HepG2 (cell line): Measurements from ENCODE around the gene MIR17HG. TPM values are rescaled to one million over a fixed set of nuclear protein-coding genes. Genes with fewer than 3 reads are reported as not detected.

Source experiments
- AGO2 ChIP-seq: fragments of 200-400 bp; formaldehyde crosslinking; optimal IDR thresholded peaks from 2 replicates; pipeline ENCODE3; 2017; ENCODE audit warnings: mild to moderate bottlenecking, low read depth, low read length, moderate library complexity
- ARNT2 ChIP-seq: sonication (generic); formaldehyde crosslinking; IDR thresholded peaks from 2 replicates; pipeline ENCODE4 v1.8.0; 2022; ENCODE audit warnings: mild to moderate bottlenecking, low read depth, missing genetic modification reagents, moderate library complexity
- IKZF4 ChIP-seq: sonication (generic); formaldehyde crosslinking; IDR thresholded peaks from 2 replicates; pipeline ENCODE4 v1.5.1; 2020; ENCODE audit warnings: borderline replicate concordance, mild to moderate bottlenecking, low read depth, missing genetic modification reagents; ENCODE audit errors: not compliant biosample characterization
- MYC ChIP-seq: sonication (generic); formaldehyde crosslinking; IDR thresholded peaks from 2 replicates; pipeline ENCODE4 v1.9.0; 2021; ENCODE audit warnings: missing genetic modification reagents, borderline replicate concordance
- POLR2A ChIP-seq, 2 experiments: IDR thresholded peaks; 2 replicates each; pipeline ENCODE4 v1.6.1; 2011; ENCODE audit warnings: low read depth in 2 of 2, low read length in 2 of 2, mild to moderate bottlenecking in 1 of 2, moderate library complexity in 1 of 2; ENCODE audit not compliant: insufficient read depth in 1 of 2
- POLR2AphosphoS5 ChIP-seq: IDR thresholded peaks from 2 replicates; pipeline ENCODE4 v1.6.1; 2012; ENCODE audit warnings: low read depth, low read length
- RAD21 ChIP-seq: fragments of 450-650 bp; formaldehyde crosslinking; IDR thresholded peaks from 2 replicates; pipeline ENCODE4 v1.5.0; 2020; ENCODE audit warnings: mild to moderate bottlenecking
- RORA ChIP-seq: sonication (generic); formaldehyde crosslinking; IDR thresholded peaks from 2 replicates; pipeline ENCODE4 v1.5.0; 2020; ENCODE audit warnings: mild to moderate bottlenecking, missing genetic modification reagents, moderate library complexity
- SIN3A ChIP-seq: IDR thresholded peaks from 2 replicates; pipeline ENCODE4 v1.6.1; 2011; ENCODE audit warnings: low read depth, mild to moderate bottlenecking, control low read depth, low read length, borderline replicate concordance
- TAF1 ChIP-seq: sonication (generic); formaldehyde crosslinking; IDR thresholded peaks from 2 replicates; pipeline ENCODE4 v1.4.0; 2020; ENCODE audit warnings: missing genetic modification reagents
- TEAD3 ChIP-seq: optimal IDR thresholded peaks from 2 replicates; pipeline ENCODE3; 2016; ENCODE audit warnings: borderline replicate concordance
- TOPORS ChIP-seq: sonication (generic); formaldehyde crosslinking; IDR thresholded peaks from 2 replicates; pipeline ENCODE4 v1.8.0; 2023; ENCODE audit warnings: mild to moderate bottlenecking, missing genetic modification reagents
- YEATS4 ChIP-seq: sonication (generic); formaldehyde crosslinking; IDR thresholded peaks from 2 replicates; pipeline ENCODE4 v1.4.0; 2020; ENCODE audit warnings: missing genetic modification reagents, borderline replicate concordance
- YY1 ChIP-seq: IDR thresholded peaks from 2 replicates; pipeline ENCODE4 v1.6.1; 2011; ENCODE audit warnings: low read length, low read depth, moderate library complexity, mild to moderate bottlenecking; ENCODE audit not compliant: insufficient read depth, insufficient replicate concordance
- ZBTB21 ChIP-seq: sonication (generic); formaldehyde crosslinking; IDR thresholded peaks from 2 replicates; pipeline ENCODE4 v1.4.0; 2020; ENCODE audit warnings: missing genetic modification reagents
- ZFX ChIP-seq: sonication (generic); formaldehyde crosslinking; IDR thresholded peaks from 2 replicates; pipeline ENCODE4 v1.4.0; 2020; ENCODE audit warnings: mild to moderate bottlenecking, low read depth, missing genetic modification reagents, moderate library complexity
- ZFY ChIP-seq: sonication (generic); formaldehyde crosslinking; IDR thresholded peaks from 2 replicates; pipeline ENCODE4 v1.4.0; 2020; ENCODE audit warnings: missing genetic modification reagents
- ZNF563 ChIP-seq: sonication (generic); formaldehyde crosslinking; IDR thresholded peaks from 2 replicates; pipeline ENCODE4 v1.8.0; 2022; ENCODE audit warnings: mild to moderate bottlenecking, moderate library complexity, missing genetic modification reagents
- ZNF816 ChIP-seq: sonication (generic); formaldehyde crosslinking; IDR thresholded peaks from 2 replicates; pipeline ENCODE4 v1.8.0; 2022; ENCODE audit warnings: missing genetic modification reagents, mild to moderate bottlenecking, borderline replicate concordance
- ZNF83 ChIP-seq: sonication (generic); formaldehyde crosslinking; IDR thresholded peaks from 2 replicates; pipeline ENCODE4 v1.4.0; 2020; ENCODE audit warnings: missing genetic modification reagents, mild to moderate bottlenecking, borderline replicate concordance
- ZNF879 ChIP-seq: sonication (generic); formaldehyde crosslinking; IDR thresholded peaks from 2 replicates; pipeline ENCODE4 v1.8.1; 2023; ENCODE audit warnings: missing genetic modification reagents
- polyA plus RNA-seq, 8 experiments: library from polyadenylated mRNA; depleted of rRNA in 3 of 8; stranded (reverse) in 7 of 8; unstranded in 1 of 8; fragments of >200 nt; fragmentation: Illumina TruSeq in 4 of 8; extraction: Trizol in 4 of 8; gene quantifications; 2 replicates each; pipeline versions ENCODE4 v1.2.1 to v1.2.3, GENCODE V29; 2011 to 2016; ENCODE audit warnings: low read depth in 4 of 8, missing spikeins in 1 of 8, mixed read lengths in 1 of 8; ENCODE audit not compliant: insufficient read depth in 1 of 8
- total RNA-seq, 5 experiments: library from RNA; depleted of rRNA; stranded (reverse); fragments of >200 nt; fragmentation: Illumina TruSeq; extraction: Trizol; gene quantifications; 2 replicates each; pipeline ENCODE4 v1.2.3, GENCODE V29; 2016; ENCODE audit warnings: low read depth in 1 of 5
- TF ChIP-seq, protein P1 (sequence below): sonication (generic); formaldehyde crosslinking; IDR thresholded peaks from 2 replicates; pipeline ENCODE4 v1.5.1; 2020; ENCODE audit warnings: missing genetic modification reagents, mild to moderate bottlenecking, borderline replicate concordance
- TF ChIP-seq, protein P2 (sequence below): sonication (generic); formaldehyde crosslinking; IDR thresholded peaks from 2 replicates; pipeline ENCODE4 v1.5.1; 2020; ENCODE audit warnings: mild to moderate bottlenecking, missing genetic modification reagents, moderate library complexity
- TF ChIP-seq, protein P3 (sequence below): sonication (generic); formaldehyde crosslinking; conservative IDR thresholded peaks from 2 replicates; pipeline ENCODE4 v1.8.0; 2022; ENCODE audit warnings: mild to moderate bottlenecking, moderate library complexity, missing genetic modification reagents

The MIR17HG gene
- total and polyA plus RNA-seq, 2 of the 13 experiments (the other 11 are each of a cell fraction or from before 2014, with no cell fraction given): 2.5 to 12.3 TPM

DNA sequence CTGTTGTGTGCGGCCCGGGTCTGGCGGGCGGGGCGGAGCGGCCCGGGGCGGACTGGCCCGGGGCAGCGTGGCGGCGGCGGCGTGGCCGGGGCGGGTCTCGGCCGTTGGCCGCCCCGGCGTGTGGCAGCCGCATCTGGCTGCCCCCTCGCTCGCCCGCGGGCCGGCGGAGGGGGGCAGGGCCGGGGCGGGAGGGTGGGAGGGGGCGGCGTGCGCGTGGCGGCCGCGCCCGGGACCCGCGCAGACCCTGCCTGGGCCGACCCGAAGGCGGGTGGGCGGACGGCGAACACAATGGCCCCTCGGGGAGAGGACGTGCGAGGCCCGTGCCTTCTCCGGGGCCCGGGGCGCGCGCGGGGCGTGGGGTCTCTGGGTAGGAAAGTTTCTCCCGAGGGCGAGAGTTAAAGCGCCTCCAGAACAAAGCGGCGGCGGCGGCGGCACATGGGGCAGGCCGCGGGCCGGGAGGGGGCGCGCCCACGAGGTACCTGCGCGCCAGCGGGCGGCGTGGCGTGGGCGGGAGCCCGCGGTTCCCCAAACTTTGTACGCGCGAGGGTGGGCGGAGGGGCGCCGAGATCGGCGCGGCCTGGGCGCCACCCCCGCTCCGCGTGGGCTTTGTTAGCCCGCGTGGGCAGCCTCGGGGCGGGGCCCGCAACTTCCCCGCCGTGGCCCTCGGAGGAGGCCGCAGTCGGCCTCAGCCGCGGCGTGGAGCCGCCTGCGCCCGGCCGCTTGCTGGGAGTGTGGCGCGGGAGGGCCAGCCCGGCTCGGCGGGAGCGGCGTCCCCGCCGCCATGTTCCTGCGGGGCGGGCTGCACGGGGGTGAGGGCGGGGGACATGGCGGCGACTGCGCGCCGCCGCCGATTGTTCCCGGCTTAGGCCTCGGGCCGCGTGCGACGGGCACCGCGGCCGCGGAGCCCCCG, 764 bp downstream of the MIR17HG start (continued):
- TF ChIP-seq, protein P1, sequence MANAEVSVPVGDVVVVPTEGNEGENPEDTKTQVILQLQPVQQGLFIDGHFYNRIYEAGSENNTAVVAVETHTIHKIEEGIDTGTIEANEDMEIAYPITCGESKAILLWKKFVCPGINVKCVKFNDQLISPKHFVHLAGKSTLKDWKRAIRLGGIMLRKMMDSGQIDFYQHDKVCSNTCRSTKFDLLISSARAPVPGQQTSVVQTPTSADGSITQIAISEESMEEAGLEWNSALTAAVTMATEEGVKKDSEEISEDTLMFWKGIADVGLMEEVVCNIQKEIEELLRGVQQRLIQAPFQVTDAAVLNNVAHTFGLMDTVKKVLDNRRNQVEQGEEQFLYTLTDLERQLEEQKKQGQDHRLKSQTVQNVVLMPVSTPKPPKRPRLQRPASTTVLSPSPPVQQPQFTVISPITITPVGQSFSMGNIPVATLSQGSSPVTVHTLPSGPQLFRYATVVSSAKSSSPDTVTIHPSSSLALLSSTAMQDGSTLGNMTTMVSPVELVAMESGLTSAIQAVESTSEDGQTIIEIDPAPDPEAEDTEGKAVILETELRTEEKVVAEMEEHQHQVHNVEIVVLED (CRISPR knock-in tag): no peak
- TF ChIP-seq TEAD3 (CRISPR knock-in tag): no peak
- TF ChIP-seq SIN3A: 0 out of 2 replicates have a peak, but pooled peaks have one; percentile 4
- TF ChIP-seq RAD21: 0 out of 2 replicates have a peak, but pooled peaks have one; percentile 14
- TF ChIP-seq ZFY (CRISPR knock-in tag): peak; percentile 57
- peak; percentile 47; the same call in 1 of the 2 replicates for TF ChIP-seq TAF1 (CRISPR knock-in tag)
- TF ChIP-seq IKZF4 (CRISPR knock-in tag): peak; percentile 30
- TF ChIP-seq, protein P2, sequence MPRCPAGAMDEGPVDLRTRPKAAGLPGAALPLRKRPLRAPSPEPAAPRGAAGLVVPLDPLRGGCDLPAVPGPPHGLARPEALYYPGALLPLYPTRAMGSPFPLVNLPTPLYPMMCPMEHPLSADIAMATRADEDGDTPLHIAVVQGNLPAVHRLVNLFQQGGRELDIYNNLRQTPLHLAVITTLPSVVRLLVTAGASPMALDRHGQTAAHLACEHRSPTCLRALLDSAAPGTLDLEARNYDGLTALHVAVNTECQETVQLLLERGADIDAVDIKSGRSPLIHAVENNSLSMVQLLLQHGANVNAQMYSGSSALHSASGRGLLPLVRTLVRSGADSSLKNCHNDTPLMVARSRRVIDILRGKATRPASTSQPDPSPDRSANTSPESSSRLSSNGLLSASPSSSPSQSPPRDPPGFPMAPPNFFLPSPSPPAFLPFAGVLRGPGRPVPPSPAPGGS (CRISPR knock-in tag): peak; percentile 15; the same call in 1 of the 2 replicates
- TF ChIP-seq, protein P3, sequence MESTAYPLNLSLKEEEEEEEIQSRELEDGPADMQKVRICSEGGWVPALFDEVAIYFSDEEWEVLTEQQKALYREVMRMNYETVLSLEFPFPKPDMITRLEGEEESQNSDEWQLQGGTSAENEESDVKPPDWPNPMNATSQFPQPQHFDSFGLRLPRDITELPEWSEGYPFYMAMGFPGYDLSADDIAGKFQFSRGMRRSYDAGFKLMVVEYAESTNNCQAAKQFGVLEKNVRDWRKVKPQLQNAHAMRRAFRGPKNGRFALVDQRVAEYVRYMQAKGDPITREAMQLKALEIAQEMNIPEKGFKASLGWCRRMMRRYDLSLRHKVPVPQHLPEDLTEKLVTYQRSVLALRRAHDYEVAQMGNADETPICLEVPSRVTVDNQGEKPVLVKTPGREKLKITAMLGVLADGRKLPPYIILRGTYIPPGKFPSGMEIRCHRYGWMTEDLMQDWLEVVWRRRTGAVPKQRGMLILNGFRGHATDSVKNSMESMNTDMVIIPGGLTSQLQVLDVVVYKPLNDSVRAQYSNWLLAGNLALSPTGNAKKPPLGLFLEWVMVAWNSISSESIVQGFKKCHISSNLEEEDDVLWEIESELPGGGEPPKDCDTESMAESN (CRISPR knock-in tag): peak; percentile 33
- peak; percentile 40 to 60; a peak in 2 of 4 replicates for TF ChIP-seq POLR2A (IDR thresholded peaks at IDR 0.05; ENCODE audit: insufficient read depth in 1 of 2, low read depth in 2 of 2, low read length in 2 of 2)
- peak; percentile 1; the same call in 1 of the 2 replicates for TF ChIP-seq POLR2AphosphoS5
- TF ChIP-seq ZFX: peak; percentile 67
- no peak for TF ChIP-seq ZNF563 (CRISPR knock-in tag)
- no peak for TF ChIP-seq ZBTB21 (CRISPR knock-in tag)
- no peak for TF ChIP-seq ZNF83
- no peak for TF ChIP-seq RORA (CRISPR knock-in tag)
- peak; percentile 9; the same call in 1 of the 2 replicates for TF ChIP-seq YEATS4 (CRISPR knock-in tag)
- TF ChIP-seq ZNF816: 0 out of 2 replicates have a peak, but pooled peaks have one; percentile 27
- peak; percentile 45; the same call in 1 of the 2 replicates for TF ChIP-seq MYC (CRISPR knock-in tag)
- TF ChIP-seq ARNT2 (CRISPR knock-in tag): peak; percentile 75; the same call in 1 of the 2 replicates
- TF ChIP-seq ZNF879: peak; percentile 20; the same call in 1 of the 2 replicates
- peak; percentile 93 for TF ChIP-seq YY1
- peak; percentile 91 for TF ChIP-seq AGO2
- TF ChIP-seq TOPORS: 0 out of 2 replicates have a peak, but pooled peaks have one; percentile 48
